ENCODE results near the gene VTI1A. TPM values are rescaled to one million over a fixed set of nuclear protein-coding genes. Genes with fewer than 3 reads are reported as not detected.

VTI1A gene
- total and polyA plus RNA-seq, 8 donors, result 7.3 to 20.2 (median 11.6) TPM

- intact Hi-C loops (cut with DNase I), result no loop called here
- H3K4me1 ChIP-seq, result peaks cover 0 to 9% (median 6%) of the 10 kb centered on the region in 3 donors
- FAIRE-seq (no peak), ATAC-seq (no peak), DNase-seq (no peak)
- no peak for TF ChIP-seq CTCF (IDR thresholded peaks at IDR 0.05)
- no peak overlapping the region for H3K4me3 ChIP-seq
- no peaks in the 10 kb centered on the region for H3K36me3 ChIP-seq
- no peaks in the 10 kb centered on the region for H3K9me3 ChIP-seq
- 92 to 93% methylated on average over 5 of the region's 5 CpGs for WGBS, 2 donors
- no peaks in the 10 kb centered on the region for H3K27me3 ChIP-seq
- H3K27ac ChIP-seq, result no peak overlapping the region
Measured at GRCh38 chr10:112708461-112708860, 261.4 kb downstream of the VTI1A start.

GRCh38 chr10:112710528-112710927 lies 263.5 kb downstream of the VTI1A start:
- Histone ChIP-seq H3K27ac (no peak overlapping the region), H3K36me3 (no peaks in the 10 kb centered on the region), H3K9me3 (no peaks in the 10 kb centered on the region), H3K27me3 (no peaks in the 10 kb centered on the region), H3K4me3 (no peak overlapping the region), H3K4me1 (peaks cover 0 to 9% (median 6%) of the 10 kb centered on the region in 3 donors)
- FAIRE-seq, result no peak
- ATAC-seq, result no peak
- 72 to 74% methylated on average over 2 of the region's 2 CpGs for WGBS, 2 donors
- DNase-seq, result no peak
- intact Hi-C loops (cut with DNase I), result no loop called here
- no peak for TF ChIP-seq CTCF (IDR thresholded peaks at IDR 0.05)

GRCh38 chr10:112711366-112711765 lies 264.4 kb downstream of the VTI1A start:
- WGBS, 2 donors, result 94 to 98% methylated on average over 8 of the region's 8 CpGs
- ATAC-seq, result no peak
- no peak for TF ChIP-seq CTCF (IDR thresholded peaks at IDR 0.05)

GRCh38 chr10:112712536-112712935 lies 265.5 kb downstream of the VTI1A start:
- no peak for TF ChIP-seq CTCF (IDR thresholded peaks at IDR 0.05)
- no peaks in the 10 kb centered on the region for H3K9me3 ChIP-seq
- no peaks in the 10 kb centered on the region for H3K36me3 ChIP-seq
- H3K27me3 ChIP-seq, result no peaks in the 10 kb centered on the region
- no peak overlapping the region for H3K4me3 ChIP-seq
- WGBS, 2 donors, result 62 to 63% methylated on average over 2 of the region's 2 CpGs
- intact Hi-C loops (cut with DNase I), result no loop called here
- DNase-seq, result no peak
- peaks cover 0 to 5% (median 5%) of the 10 kb centered on the region in 3 donors for H3K4me1 ChIP-seq
- no peak overlapping the region for H3K27ac ChIP-seq
- no peak for ATAC-seq
- FAIRE-seq, result no peak

More at GRCh38 chr10:112711366-112711765, 264.4 kb downstream of the VTI1A start:
- H3K4me3 ChIP-seq, result no peak overlapping the region
- H3K9me3 ChIP-seq, result no peaks in the 10 kb centered on the region
- H3K36me3 ChIP-seq, result no peaks in the 10 kb centered on the region
- intact Hi-C loops (cut with DNase I), result no loop called here
- H3K27me3 ChIP-seq, result no peaks in the 10 kb centered on the region
- FAIRE-seq (no peak), DNase-seq (no peak)
- no peak overlapping the region for H3K27ac ChIP-seq
- peaks cover 0 to 9% (median 6%) of the 10 kb centered on the region in 3 donors for H3K4me1 ChIP-seq

GRCh38 chr10:112713411-112713810 lies 266.4 kb downstream of the VTI1A start:
- Histone ChIP-seq H3K27ac (no peak overlapping the region), H3K27me3 (no peaks in the 10 kb centered on the region), H3K4me1 (no peaks in the 10 kb centered on the region), H3K36me3 (no peaks in the 10 kb centered on the region), H3K9me3 (no peaks in the 10 kb centered on the region), H3K4me3 (no peak overlapping the region)
- WGBS, 2 donors, result 93 to 94% methylated on average over 2 of the region's 2 CpGs
- FAIRE-seq (no peak), DNase-seq (no peak), ATAC-seq (no peak)
- TF ChIP-seq CTCF (IDR thresholded peaks at IDR 0.05), result no peak
- intact Hi-C loops (cut with DNase I), result no loop called here

All from pancreas (tissue), 10 donors.